Activated T-cell treated with anti-CD3 and anti-CD28 coated beads for 1 hour (primary cell): ENCODE results near the gene IL10RB.
A peak's percentile ranks its signal among the peaks of the same experiment; 100 is the strongest.
"Not testable (repeated sequence)": the region's sequence is repeated elsewhere in the genome, so short reads cannot be mapped to it uniquely, and the experiment has no call there.

Experiments used
- DNase-seq: peaks from one replicate; pipeline ENCODE4 v3.0.0-alpha.2; 2020; ENCODE audit warnings: low read depth

Gene IL10RB

DNA sequence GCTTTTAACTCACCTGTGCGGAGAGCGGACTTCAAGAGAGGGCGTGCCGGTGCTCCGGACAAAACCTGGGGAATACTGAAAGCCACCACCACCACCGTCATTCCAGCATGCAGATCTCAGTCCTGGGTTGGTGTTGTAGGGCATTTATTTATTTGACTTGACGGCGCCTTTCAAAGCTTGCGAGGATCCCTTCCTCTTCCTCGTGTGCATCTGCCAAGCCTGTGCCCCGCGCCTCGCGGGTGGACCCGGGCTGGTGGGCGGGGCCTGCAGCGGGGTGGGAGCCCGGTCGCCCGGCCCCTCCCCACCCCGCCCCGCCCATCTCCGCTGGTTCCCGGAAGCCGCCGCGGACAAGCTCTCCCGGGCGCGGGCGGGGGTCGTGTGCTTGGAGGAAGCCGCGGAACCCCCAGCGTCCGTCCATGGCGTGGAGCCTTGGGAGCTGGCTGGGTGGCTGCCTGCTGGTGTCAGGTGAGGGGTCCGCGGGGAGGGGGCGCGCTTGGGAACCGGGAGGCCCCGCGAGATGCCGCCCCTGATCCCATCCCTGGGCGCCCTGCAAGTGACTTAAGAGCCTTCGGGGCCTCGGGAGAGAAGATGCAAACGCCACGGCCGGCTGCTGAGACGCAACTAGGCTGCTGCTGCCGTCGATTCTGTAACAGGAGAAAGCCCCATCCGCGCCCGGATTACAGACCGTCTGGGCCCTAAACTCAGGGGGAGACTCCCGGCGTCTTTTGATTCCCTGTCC, at the start of gene IL10RB:
Gene IL10RB, plus strand, starts transcription at position 318 of the 739 bp plus-strand sequence. Its CDS starts 99 bp downstream, at position 417.
- DNase-seq, result peak; percentile 64

- DNase-seq, result no peak
These were observed 49.0 kb upstream of the IL10RB start for GRCh38 chr21:33217138-33217520.

DNA sequence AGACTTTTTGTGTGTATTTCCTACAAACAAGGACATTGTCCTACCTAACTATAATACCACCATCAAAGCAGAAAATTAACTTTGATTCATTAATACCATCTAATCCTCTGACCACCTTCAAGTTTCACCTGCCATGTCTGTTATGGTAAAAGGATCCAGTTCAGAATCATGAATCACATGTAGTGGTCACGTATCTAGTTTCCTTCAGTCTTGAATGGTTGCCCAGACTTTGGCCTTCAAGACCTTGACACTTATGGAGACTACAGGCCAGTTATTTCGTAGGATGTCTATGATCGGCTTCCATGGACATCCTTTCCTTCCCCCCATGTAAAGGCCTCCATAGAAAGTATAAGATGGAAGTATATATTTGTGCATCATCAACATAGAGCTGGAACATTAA, 46.9 kb upstream of the IL10RB start:
- DNase-seq, result no peak

DNA sequence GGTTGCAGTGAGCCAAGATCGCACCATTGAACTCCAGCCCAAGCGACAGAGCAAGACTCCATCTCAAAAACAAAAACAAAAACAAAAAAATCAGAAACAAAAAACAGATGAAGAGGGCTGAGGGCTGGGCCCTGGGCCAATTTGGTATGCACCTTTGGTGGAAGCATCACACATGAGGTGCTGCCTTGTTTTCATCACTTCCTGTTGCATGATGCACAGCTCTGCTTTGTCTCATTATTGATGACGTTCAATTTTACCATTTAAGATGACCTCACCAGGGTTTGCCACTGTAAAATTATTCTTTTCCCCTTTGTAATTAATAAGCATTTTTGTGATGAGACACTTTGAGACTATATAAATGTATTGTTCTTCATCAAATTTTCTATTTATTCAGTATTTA, 46.2 kb upstream of the IL10RB start:
- DNase-seq, result no peak

DNA sequence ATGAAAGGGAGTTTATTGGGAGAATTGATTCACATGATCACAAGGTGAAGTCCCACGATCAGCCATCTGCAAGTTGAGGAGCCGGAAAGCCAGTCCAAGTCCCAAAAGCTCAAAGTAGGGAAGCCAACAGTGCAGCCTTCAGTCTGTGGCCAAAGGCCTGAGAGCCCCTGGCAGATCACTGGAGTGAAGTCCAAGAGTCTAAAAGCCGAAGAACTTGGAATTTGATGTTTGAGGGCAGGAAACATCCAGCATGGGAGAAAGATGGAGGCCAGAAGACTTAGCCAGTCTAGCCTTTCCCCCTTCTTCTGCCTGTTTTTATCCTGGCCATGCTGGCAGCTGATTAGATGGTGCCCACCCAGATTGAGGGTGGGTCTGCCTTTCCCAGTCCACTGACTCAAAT, 40.8 kb upstream of the IL10RB start:
- DNase-seq, result not testable (repeated sequence)

DNA sequence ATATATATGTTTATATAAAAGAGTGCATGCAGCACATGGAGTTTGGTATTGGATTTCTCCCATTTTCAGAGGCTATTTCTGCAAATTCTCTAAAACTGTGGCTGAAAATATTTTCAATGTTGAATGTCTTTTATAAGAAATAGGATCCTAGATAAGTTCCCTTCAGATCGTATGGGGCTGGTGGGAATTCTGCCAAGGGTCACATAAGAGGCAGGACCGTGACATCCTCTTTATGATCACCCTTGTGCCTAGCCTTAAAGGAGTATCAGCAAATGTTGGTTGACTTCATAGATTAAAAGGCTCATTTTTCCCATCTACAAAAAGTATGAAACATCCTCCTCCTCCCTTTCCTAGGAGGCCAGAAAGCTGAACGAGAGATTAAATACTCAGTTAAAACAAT, 37.7 kb upstream of the IL10RB start:
- DNase-seq, result no peak

- DNase-seq, result no peak
These were observed 36.9 kb upstream of the IL10RB start for GRCh38 chr21:33229099-33229783.

DNA sequence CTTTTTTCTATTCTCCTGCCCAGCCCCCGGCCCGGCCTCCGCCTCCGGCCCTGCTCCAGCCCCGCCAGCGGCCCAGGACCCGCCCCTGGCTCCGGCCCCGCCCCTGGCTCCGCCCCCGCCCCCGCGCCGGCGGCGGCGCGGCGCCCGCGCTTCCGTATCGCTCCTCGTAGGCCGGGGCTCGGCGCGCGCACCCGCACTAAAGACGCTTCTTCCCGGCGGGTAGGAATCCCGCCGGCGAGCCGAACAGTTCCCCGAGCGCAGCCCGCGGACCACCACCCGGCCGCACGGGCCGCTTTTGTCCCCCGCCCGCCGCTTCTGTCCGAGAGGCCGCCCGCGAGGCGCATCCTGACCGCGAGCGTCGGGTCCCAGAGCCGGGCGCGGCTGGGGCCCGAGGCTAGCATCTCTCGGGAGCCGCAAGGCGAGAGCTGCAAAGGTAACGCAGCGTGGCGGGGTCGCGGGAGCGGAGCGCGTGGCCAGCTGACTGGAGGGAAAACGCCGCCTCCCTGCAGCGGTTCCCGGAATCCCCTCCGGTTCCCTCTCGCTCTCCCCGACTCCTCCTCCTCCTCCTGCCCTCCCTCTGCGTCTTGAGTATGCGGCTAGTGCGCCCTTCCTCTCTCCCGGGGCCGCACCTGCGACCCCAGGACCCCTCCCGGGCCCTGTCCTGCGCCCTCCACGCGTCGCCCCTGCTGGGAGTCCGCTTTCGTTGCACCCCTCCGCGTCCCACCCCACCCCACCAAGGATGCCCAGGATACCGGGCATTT, 36.2 kb upstream of the IL10RB start, which contains the start of gene IFNAR2:
Gene IFNAR2, plus strand, starts transcription at position 155 of the 761 bp plus-strand sequence. CDS start 11,985 bp downstream, outside the sequence.
- peak; percentile 62 for DNase-seq

DNA sequence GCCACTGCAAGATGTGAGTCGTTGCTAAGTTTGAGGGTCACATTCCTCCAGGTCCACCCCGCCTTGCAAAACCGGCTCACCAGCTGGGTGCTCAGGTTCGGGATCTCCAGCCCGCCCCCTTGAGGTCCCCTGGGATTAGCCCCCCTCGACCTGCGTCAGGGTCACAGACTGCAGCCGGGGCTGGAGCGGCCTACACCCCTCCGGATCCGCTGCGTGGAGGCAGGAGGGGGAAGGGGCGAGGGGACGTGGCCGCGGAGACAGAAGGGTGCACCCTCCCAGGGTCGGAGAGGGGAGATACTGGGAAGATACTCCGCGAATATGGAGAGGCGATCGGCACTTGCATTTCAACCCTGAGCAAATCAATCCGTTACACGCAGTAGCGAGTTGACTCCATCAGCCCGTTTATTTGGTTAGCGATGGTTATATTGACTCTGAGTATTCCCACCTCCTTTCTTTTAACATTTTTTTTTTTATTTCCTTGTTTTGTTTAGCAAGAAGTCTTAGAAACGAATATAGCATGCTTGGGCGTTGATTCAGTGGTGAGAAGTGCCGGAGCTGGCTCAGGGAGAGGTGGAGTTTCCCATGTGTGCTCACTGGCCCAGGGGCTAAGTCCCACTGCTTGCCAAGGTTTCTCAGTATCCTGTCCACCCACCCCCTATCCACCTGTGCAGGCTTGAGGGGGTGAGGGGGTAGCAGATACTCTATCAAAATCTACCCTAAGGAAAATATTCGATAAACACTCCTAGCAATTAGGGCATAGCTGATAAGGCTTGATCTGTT, 35.4 kb upstream of the IL10RB start:
- no peak for DNase-seq

DNA sequence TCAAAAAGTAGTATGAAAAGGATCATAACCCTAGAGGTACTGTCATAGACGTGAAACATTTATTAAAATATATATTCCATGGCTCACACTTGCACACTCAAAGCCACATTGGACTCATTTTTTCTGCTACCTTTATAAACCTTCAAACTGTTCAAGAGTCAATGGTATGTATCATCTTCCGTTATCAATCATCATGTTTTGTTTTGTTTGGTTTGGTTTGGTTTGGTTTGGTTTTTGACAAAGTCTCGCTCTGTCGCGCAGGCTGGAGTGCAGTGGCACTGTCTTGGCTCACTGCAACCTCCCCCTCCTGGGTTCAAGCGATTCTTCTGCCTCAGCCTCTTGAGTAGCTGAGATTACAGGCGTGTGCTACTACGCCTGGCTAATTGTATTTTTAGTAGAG, 34.6 kb upstream of the IL10RB start:
- DNase-seq, result no peak

- DNase-seq, result no peak
These were observed 33.7 kb upstream of the IL10RB start for GRCh38 chr21:33232291-33233034.

- no peak for DNase-seq
These were observed 31.3 kb upstream of the IL10RB start for GRCh38 chr21:33234635-33235520.

- no peak for DNase-seq
These were observed 30.0 kb upstream of the IL10RB start for GRCh38 chr21:33236013-33236686.

GRCh38 chr21:33236766-33237165, 29.4 kb upstream of the IL10RB start:
- no peak for DNase-seq

DNA sequence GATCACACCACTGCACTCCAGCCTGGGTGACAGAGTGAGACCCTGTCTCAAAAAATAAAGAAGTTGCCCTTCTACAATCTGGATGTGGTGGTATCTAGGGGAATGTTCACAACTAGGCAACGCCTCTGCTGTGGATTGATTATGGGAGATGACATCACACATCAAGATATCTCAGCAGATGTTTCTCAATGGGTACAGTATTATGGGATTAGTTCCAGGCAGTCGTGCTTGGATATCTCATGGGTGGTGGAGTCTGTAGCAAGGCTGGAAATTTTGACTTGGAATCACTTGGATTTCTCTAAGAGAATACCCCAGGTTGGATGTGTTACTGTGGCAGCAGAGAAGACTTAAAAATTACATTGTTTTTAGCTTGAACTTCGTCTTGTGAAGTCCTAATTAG, 28.7 kb upstream of the IL10RB start:
- DNase-seq, result no peak

DNA sequence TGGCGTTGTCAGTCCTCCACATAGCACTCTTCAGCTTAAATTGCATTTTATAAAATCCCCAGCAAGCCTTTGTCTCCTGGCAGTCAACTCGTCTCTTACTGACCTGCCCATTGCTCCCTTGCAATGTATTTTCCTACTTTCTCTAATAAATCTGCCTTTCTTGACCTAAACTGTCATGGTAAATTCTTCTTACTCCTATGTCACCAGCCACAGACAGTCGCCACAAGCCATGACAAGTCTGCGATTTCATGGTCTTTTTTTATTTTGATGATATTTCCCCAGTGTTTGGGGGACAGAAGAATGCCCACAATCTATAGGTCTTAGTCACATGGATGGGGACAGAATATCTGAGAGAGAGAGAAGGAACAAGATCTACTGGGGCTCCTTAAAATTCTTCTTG, 28.0 kb upstream of the IL10RB start:
- no peak for DNase-seq

DNA sequence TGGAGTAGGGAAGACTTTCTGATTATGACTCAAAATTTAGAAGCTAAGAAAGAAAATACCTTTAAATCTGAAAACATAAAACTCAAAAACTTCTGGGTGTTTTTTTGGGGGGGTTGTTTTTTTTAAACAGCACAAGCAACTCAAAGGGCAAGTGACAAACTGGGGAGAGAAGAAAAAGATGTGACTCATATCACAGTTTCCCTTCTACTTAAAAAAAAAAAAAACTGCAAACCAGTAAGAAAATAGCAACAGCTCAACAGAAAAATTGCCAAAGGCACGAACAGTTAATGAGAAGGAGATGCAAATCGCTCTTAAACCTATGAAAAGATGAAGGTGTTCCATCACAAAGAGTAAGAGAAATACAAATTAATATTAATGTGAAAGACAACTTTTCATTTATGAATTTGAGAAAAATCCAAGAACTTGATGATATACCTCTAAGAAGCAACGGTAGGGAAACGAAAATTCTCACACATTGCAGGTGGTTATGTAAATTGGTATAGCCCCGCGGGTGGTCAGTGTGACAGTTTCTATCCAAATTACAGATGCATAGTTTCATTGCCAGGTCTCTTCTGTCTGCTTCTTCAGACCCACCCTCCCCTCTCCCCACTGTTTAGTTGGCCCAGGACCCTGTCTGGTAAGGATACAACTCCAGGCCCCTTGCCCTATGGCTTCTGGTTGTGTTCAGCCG, 27.5 kb upstream of the IL10RB start:
- DNase-seq, result no peak

GRCh38 chr21:33239559-33240127, 26.5 kb upstream of the IL10RB start:
- DNase-seq, result not testable (repeated sequence)

GRCh38 chr21:33240404-33240803, 25.8 kb upstream of the IL10RB start:
- DNase-seq, result no peak
